Measurements from ENCODE around the gene PPP6C. TPM values are rescaled to one million over a fixed set of nuclear protein-coding genes. Genes with fewer than 3 reads are reported as not detected.
A peak's percentile ranks its signal among the peaks of the same experiment; 100 is the strongest.
"Not testable (repeated sequence)": the region's sequence is repeated elsewhere in the genome, so short reads cannot be mapped to it uniquely, and the experiment has no call there.

Gene PPP6C
- polyA plus RNA-seq, 3 donors from 2014 or later = 34.3 to 48.2 (median 46.9) TPM

DNA sequence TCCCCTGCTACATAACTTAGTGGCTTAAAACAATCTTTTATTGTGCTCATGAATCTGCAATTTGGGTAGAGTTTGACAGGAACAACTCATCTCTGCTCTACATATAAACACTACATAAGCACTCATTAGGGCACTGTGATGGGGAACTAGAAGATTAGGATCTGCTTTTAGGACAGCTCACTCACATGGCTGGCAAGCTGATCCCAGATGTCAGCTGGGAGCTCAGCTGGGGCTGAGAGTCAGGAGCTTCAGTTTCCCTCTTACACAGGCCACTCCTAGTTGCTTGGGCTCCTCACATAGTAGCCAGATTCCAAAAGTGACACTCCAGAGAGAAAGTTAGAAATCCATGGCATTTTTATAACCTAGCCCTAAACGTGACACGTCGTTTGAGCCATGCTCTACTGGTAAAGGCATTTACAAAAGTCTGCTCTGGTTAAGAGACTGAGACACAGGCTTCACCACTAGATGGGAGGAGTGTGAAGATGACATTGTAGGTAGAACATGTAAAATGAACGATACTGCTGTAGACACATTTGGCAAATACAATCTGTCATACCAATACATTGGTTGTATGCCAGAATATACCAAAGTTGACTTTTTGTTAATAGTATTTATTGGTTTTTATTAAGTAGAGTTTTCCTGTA, 69.8 kb downstream of the PPP6C start:
- Mint-ChIP-seq H3K27me3 (ENCODE audit: low read depth in 3 of 3) (peaks cover 0 to 1% (median 0%) of the 10 kb centered on the region in 3 donors), H3K4me1 (peaks cover 7 to 25% of the 10 kb centered on the region in 2 donors), H3K27ac (no peak overlapping the region), H3K36me3 (peaks cover 0 to 8% (median 0%) of the 10 kb centered on the region in 3 donors), H3K4me3 (no peak overlapping the region), H3K9me3 (no peaks in the 10 kb centered on the region)
- peak in 2 of 3 donors; percentile 21 for DNase-seq

DNA sequence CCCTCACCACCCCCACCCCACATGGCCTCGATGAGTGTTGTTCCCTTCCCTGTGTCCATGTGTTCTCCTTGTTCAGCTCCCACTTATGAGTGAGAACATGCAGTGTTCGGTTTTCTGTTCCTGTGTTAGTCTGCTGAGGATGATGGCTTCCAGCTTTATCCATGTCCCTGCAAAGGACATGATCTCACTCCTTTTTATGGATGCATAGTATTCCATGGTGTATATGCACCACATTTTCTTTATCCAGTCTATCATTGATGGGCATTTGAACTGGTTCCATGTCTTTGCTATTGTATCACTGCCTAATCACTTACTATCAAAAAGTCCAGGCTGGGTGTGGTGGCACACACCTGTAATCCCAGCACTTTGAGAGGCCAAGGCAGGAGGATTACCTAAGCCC, 70.9 kb downstream of the PPP6C start:
- not testable (repeated sequence) for H3K27me3 Mint-ChIP-seq (ENCODE audit: low read depth in 3 of 3); H3K9me3 Mint-ChIP-seq; DNase-seq; H3K27ac Mint-ChIP-seq; H3K4me3 Mint-ChIP-seq; H3K36me3 Mint-ChIP-seq
- H3K4me1 Mint-ChIP-seq = peaks cover 0 to 15% of the 10 kb centered on the region in 2 donors

DNA sequence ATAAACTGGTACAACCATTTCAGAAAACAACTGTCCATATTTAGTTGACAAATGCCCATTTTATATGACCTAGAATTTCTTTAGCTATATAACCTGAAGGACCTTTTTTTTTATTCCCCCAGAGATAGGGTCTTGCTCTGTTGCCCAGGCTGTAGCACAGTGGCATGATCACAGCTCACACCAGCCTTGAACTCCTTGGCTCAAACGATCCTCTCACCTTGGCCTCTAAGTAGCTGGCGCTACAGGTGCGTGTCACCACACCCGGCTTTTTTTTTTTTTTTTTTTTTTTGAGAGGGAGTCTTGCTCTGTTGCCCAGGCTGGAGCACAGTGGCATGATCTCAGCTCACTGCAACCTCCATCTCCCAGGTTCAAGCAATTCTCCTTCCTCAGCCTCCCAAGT, 75.1 kb downstream of the PPP6C start:
- not testable (repeated sequence) for H3K27ac Mint-ChIP-seq; DNase-seq; H3K9me3 Mint-ChIP-seq; H3K27me3 Mint-ChIP-seq (ENCODE audit: low read depth in 3 of 3); H3K4me3 Mint-ChIP-seq
- peaks cover 0 to 14% of the 10 kb centered on the region in 2 donors for H3K4me1 Mint-ChIP-seq
- peaks cover 9 to 15% (median 14%) of the 10 kb centered on the region in 3 donors for H3K36me3 Mint-ChIP-seq

DNA sequence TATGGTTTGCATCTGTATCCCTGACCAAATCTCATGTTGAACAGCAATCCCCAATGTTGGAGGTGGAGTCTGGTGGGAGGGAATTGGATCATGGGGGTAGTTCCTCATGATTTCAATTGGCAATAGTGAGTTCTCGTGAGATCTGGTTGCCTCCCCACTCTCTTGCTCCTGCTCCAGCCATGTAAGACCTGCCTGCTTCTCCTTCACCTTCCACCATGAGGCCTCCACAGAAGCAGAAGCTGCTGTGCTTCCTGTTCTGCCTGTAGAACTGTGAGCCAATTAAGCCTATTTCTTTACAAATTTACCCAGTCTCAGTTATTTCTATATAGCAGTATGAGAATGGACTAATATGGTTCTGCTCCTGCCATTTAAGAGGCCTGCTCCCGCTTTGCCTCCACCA, 79.1 kb downstream of the PPP6C start:
- peaks cover 0 to 9% (median 5%) of the 10 kb centered on the region in 6 donors for H3K9me3 Mint-ChIP-seq
- no peak overlapping the region for H3K27ac Mint-ChIP-seq
- DNase-seq = no peak
- peaks cover 0 to 14% of the 10 kb centered on the region in 2 donors for H3K4me1 Mint-ChIP-seq
- H3K36me3 Mint-ChIP-seq = peaks cover 9 to 14% (median 10%) of the 10 kb centered on the region in 3 donors
- peaks cover 0 to 2% (median 0%) of the 10 kb centered on the region in 3 donors for H3K27me3 Mint-ChIP-seq (ENCODE audit: low read depth in 3 of 3)
- no peak overlapping the region for H3K4me3 Mint-ChIP-seq

DNA sequence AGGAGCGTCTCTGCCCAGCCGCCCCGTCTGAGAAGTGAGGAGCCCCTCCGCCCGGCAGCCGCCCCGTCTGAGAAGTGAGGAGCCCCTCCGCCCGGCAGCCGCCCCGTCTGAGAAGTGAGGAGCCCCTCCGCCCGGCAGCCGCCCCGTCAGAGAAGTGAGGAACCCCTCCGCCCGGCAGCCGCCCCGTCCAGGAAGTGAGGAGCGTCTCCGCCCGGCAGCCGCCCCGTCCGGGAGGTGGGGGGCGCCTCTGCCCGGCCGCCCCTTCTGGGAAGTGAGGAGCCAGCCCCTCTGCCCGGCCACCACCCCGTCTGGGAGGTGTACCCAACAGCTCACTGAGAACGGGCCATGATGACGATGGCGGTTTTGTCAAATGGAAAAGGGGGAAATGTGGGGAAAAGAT, 81.1 kb downstream of the PPP6C start:
- H3K27ac Mint-ChIP-seq; H3K9me3 Mint-ChIP-seq; H3K27me3 Mint-ChIP-seq (ENCODE audit: low read depth in 3 of 3); H3K4me3 Mint-ChIP-seq; DNase-seq: not testable (repeated sequence)
- Mint-ChIP-seq H3K36me3 (peaks cover 9 to 10% (median 10%) of the 10 kb centered on the region in 3 donors), H3K4me1 (peaks cover 0 to 14% of the 10 kb centered on the region in 2 donors)

DNA sequence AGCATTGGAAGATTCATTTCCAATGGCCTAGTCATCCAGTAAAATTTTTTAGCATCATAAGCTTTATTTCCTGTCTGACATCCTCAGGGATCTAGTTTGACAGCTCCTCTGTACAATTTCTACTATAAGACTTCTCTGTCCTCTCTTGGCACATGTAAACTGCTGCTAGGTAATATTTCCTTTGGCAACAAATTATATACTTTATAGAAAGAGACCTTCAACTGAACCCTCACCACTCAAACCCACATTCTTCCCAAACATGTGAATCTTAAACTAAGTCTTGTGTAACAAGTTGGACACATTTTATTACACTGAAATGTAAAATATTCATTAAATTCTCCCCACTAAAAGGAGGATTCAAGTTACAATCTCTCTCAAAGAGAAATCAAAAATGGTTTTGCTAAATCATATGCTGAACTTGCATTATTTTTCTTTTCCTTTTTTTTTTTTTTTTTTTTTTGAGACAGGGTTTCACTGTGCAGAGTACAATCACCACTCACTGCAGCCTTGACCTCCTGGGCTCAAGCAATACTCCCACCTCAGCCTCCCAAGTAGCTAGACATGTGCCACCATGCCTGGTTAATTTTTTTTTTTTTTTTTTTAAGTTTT, 83.2 kb downstream of the PPP6C start:
- H3K27me3 Mint-ChIP-seq (ENCODE audit: low read depth in 3 of 3) = peaks cover 0 to 4% (median 3%) of the 10 kb centered on the region in 3 donors
- no peak overlapping the region for H3K27ac Mint-ChIP-seq
- no peak for DNase-seq
- no peak overlapping the region for H3K4me3 Mint-ChIP-seq
- no peaks in the 10 kb centered on the region for H3K4me1 Mint-ChIP-seq
- H3K9me3 Mint-ChIP-seq = no peaks in the 10 kb centered on the region
- H3K36me3 Mint-ChIP-seq = peaks cover 0 to under 1% (median 0%) of the 10 kb centered on the region in 3 donors

DNA sequence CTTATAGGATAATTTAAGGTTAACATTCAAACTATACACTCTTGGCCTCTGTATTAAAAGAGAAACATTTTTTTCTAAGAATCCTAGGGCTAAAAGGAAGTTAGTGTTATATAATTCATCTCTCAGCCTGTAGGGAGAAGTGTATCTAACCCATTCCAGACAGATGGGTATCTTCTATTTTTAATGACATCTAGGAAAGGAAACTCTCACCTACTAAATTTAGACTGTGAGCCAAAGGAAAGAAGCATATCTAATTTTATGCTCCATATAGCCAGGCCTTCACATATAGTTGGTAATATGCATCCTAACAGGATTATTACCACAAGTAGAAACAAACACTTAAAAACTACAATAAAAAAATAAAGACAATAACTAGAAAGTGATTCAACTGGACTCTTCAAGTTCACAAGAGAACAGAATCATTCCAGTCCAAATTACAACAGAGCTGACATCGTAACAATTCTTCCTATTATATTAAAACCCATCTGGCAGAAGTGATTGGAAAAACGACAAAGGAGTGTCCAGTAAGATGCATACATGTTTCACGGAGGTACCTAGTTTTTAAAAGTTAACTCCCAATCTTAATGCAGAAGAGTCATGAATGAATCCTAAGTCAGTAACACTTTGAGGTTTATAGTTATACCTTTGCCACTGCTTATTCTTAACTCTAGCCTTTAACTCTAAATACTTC, 85.7 kb downstream of the PPP6C start:
- H3K27ac Mint-ChIP-seq = peak overlapping the region in 1 of 6 donors; percentile 45
- no peaks in the 10 kb centered on the region for H3K4me1 Mint-ChIP-seq

DNA sequence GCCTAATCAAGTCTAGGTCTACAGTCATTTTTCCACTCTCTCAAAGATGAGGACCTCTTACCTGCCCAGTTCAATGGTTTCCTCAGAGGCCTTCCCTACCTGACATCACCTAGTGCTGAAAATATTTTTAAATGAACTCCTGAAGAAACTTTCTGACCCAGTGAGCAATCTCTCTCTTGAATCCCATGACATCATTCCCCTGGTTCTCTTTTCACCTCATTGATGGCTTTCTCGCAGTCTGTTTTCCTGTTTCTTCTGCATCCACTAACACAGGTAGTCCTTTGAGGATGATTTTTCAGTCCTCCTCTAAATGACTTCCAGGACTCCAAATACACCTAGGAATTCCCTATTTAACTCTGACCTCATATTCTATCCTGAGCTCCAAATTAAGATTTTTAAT, 86.6 kb downstream of the PPP6C start:
- DNase-seq = no peak
- Mint-ChIP-seq H3K4me3 (no peak overlapping the region), H3K4me1 (no peaks in the 10 kb centered on the region), H3K27ac (peak overlapping the region in 1 of 6 donors; percentile 8), H3K36me3 (no peaks in the 10 kb centered on the region), H3K27me3 (ENCODE audit: low read depth in 3 of 3) (peaks cover 0 to 3% (median 2%) of the 10 kb centered on the region in 3 donors), H3K9me3 (no peaks in the 10 kb centered on the region)

More for the DNA sequence above, 85.7 kb downstream of the PPP6C start:
- no peak for DNase-seq
- Mint-ChIP-seq H3K4me3 (no peak overlapping the region), H3K36me3 (no peaks in the 10 kb centered on the region), H3K27me3 (ENCODE audit: low read depth in 3 of 3) (peaks cover 0 to 3% (median 2%) of the 10 kb centered on the region in 3 donors), H3K9me3 (no peaks in the 10 kb centered on the region)

DNA sequence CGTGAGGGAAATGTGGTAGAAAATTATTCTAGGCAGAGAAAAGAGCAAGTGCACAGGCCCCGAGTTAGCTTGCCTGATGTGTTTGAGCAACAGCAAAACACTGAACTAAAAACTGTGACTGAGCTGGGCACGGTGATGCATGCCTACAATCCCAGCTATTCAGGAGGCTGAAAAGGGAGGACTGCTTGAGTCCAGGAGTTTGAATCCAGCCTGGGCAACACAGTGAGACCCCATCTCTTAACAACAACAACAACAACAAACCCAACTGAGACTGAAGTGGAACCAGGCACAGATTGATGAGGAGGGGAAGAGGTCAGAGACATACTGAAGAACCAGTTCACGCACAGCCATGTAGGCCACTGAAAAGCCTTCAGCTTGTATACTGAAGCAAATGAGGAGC, 88.8 kb downstream of the PPP6C start:
- H3K4me1 Mint-ChIP-seq = peaks cover 6 to 10% of the 10 kb centered on the region in 2 donors
- H3K36me3 Mint-ChIP-seq = peaks cover 3 to 5% (median 3%) of the 10 kb centered on the region in 3 donors
- H3K27ac Mint-ChIP-seq = peak overlapping the region in 2 of 6 donors; percentile 10 to 55
- peaks cover 0 to 4% (median 0%) of the 10 kb centered on the region in 6 donors for H3K9me3 Mint-ChIP-seq
- H3K4me3 Mint-ChIP-seq = no peak overlapping the region
- no peak for DNase-seq
- peaks cover 2 to 3% (median 2%) of the 10 kb centered on the region in 3 donors for H3K27me3 Mint-ChIP-seq (ENCODE audit: low read depth in 3 of 3)

DNA sequence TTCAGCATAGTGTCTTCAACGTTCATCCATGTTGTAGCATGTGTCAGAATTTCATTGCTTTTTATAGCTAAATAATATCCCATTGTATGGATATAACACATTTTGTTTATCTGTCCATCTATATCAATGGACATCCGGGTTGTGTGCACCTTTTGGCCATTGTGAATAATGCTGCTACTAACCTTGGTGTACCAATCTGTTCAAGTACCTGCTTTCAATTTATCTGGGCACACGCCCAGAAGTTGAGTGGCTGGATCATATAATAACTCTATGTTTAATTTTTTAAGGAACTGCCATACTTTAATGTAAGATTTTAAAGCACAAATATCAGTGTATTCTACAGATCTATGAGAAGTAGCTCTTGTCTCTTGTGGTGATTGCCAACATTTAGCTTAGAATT, 89.8 kb downstream of the PPP6C start:
- H3K27ac Mint-ChIP-seq = peak overlapping the region in 1 of 6 donors; percentile 5
- H3K4me3 Mint-ChIP-seq = no peak overlapping the region
- DNase-seq = no peak
- H3K36me3 Mint-ChIP-seq = peaks cover 7 to 10% (median 9%) of the 10 kb centered on the region in 3 donors
- H3K9me3 Mint-ChIP-seq = peaks cover 0 to 4% (median 0%) of the 10 kb centered on the region in 6 donors
- peaks cover 2 to 3% (median 2%) of the 10 kb centered on the region in 3 donors for H3K27me3 Mint-ChIP-seq (ENCODE audit: low read depth in 3 of 3)
- H3K4me1 Mint-ChIP-seq = peaks cover 10 to 19% of the 10 kb centered on the region in 2 donors

Other genes with a start within 250 kb of the PPP6C start
- gene GOLGA1, start 248.7 kb downstream of the PPP6C start, polyA plus RNA-seq = 1 to 10 TPM in 2 of 3 donors, under 1 TPM in 1; 0.93 to 8.3 (median 5.3) TPM
- gene SCAI, start 46.3 kb downstream of the PPP6C start, polyA plus RNA-seq = 1 to 10 TPM in 2 of 3 donors, under 1 TPM in 1; 0.46 to 4.2 (median 1.4) TPM
- 10 to 100 TPM; 23.6 to 44.1 (median 28.2) TPM for gene RABEPK, start 10.7 kb upstream of the PPP6C start, polyA plus RNA-seq
- 100 to 1,000 TPM; 192 to 379 (median 292) TPM for gene HSPA5, start 51.5 kb upstream of the PPP6C start, polyA plus RNA-seq
- gene GAPVD1, start 72.0 kb upstream of the PPP6C start, polyA plus RNA-seq = 10 to 100 TPM; 18.1 to 53.3 (median 28.7) TPM

All from immature natural killer cell (primary cell).